Glutamatergic neuron (in vitro differentiated cells): ENCODE results near the gene GPR55. TPM values are rescaled to one million over a fixed set of nuclear protein-coding genes. Genes with fewer than 3 reads are reported as not detected.

Source experiments
- DNase-seq: peaks from one replicate; pipeline ENCODE4 v3.0.0; 2022
- H3K27ac Mint-ChIP-seq: one replicate; pipeline ENCODE4 v1.8.0; 2020; ENCODE audit warnings: mild to moderate bottlenecking, mixed read lengths, inconsistent platforms; ENCODE audit not compliant: unreplicated experiment
- H3K27me3 Mint-ChIP-seq: one replicate; pipeline ENCODE4 v1.8.0; 2020; ENCODE audit warnings: mild to moderate bottlenecking, moderate library complexity, mixed read lengths, inconsistent platforms; ENCODE audit not compliant: unreplicated experiment
- H3K36me3 Mint-ChIP-seq: one replicate; pipeline ENCODE4 v1.8.0; 2020; ENCODE audit warnings: mild to moderate bottlenecking, mixed read lengths, inconsistent platforms; ENCODE audit not compliant: unreplicated experiment
- H3K4me1 Mint-ChIP-seq: one replicate; pipeline ENCODE4 v1.8.0; 2020; ENCODE audit warnings: mild to moderate bottlenecking, low read depth, mixed read lengths, inconsistent platforms; ENCODE audit not compliant: unreplicated experiment
- H3K4me3 Mint-ChIP-seq: one replicate; pipeline ENCODE4 v1.8.0; 2020; ENCODE audit warnings: mild to moderate bottlenecking, mixed read lengths, inconsistent platforms; ENCODE audit not compliant: unreplicated experiment
- H3K9me3 Mint-ChIP-seq: one replicate; pipeline ENCODE4 v1.8.0; 2020; ENCODE audit warnings: mild to moderate bottlenecking, moderate library complexity, mixed read lengths, inconsistent platforms; ENCODE audit not compliant: unreplicated experiment
- total RNA-seq: library from RNA; stranded (reverse); fragmentation: NEBNext Ultra II Directional; extraction: Animal tissue kit (Norgen Biotek cat#: 25700); gene quantifications from one replicate; pipeline ENCODE4 v1.2.1, GENCODE V29; 2021; ENCODE audit not compliant: unreplicated experiment
- TF ChIP-seq, protein P1 (sequence below): fragments of 200-600 bp; sonication (generic); IDR thresholded peaks from one replicate; pipeline ENCODE4 v1.5.0; 2021; ENCODE audit not compliant: partially characterized antibody, unreplicated experiment

The GPR55 gene
- total RNA-seq, 1 donor from 2014 or later, result not detected

DNA sequence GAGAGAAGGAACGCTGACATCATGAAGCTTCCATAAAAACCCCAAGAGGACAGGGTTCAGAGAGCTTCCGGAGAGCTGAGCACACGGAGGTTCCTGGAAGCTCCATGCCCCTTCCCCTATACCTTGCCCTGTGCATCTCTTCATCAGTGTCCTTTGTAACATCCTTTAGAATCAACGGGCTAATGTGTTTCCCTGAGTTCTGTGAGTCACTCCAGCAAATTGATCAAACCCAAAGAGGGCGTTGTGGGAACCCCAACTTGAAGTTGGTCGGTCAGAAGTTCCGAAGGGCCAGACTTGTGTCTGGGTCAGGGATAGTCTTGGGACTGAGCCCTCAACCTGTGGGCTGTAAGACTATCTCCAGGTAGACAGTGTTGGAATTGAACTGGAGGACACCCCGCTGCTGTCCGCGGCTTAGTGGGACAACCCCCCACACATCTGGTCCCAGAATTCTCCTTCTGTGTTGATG is 25.9 kb upstream of the GPR55 start:
- no peaks in the 10 kb centered on the region for H3K9me3 Mint-ChIP-seq
- peaks cover 3% of the 10 kb centered on the region for H3K27me3 Mint-ChIP-seq
- no peak overlapping the region for H3K4me3 Mint-ChIP-seq
- no peak overlapping the region for H3K27ac Mint-ChIP-seq
- DNase-seq, result no peak
- H3K36me3 Mint-ChIP-seq, result no peaks in the 10 kb centered on the region
- no peaks in the 10 kb centered on the region for H3K4me1 Mint-ChIP-seq
- TF ChIP-seq, protein P1, sequence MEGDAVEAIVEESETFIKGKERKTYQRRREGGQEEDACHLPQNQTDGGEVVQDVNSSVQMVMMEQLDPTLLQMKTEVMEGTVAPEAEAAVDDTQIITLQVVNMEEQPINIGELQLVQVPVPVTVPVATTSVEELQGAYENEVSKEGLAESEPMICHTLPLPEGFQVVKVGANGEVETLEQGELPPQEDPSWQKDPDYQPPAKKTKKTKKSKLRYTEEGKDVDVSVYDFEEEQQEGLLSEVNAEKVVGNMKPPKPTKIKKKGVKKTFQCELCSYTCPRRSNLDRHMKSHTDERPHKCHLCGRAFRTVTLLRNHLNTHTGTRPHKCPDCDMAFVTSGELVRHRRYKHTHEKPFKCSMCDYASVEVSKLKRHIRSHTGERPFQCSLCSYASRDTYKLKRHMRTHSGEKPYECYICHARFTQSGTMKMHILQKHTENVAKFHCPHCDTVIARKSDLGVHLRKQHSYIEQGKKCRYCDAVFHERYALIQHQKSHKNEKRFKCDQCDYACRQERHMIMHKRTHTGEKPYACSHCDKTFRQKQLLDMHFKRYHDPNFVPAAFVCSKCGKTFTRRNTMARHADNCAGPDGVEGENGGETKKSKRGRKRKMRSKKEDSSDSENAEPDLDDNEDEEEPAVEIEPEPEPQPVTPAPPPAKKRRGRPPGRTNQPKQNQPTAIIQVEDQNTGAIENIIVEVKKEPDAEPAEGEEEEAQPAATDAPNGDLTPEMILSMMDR, result no peak

- no peak overlapping the region for H3K4me3 Mint-ChIP-seq
- H3K27me3 Mint-ChIP-seq, result peaks cover 4% of the 10 kb centered on the region
- DNase-seq, result no peak
- H3K9me3 Mint-ChIP-seq, result no peaks in the 10 kb centered on the region
- no peaks in the 10 kb centered on the region for H3K4me1 Mint-ChIP-seq
- TF ChIP-seq, protein P1, result no peak
- no peak overlapping the region for H3K27ac Mint-ChIP-seq
- no peaks in the 10 kb centered on the region for H3K36me3 Mint-ChIP-seq
These were observed 25.2 kb upstream of the GPR55 start for GRCh38 chr2:230949966-230950873.

GRCh38 chr2:230947908-230948365 is 22.9 kb upstream of the GPR55 start:
- no peak overlapping the region for H3K4me3 Mint-ChIP-seq

DNA sequence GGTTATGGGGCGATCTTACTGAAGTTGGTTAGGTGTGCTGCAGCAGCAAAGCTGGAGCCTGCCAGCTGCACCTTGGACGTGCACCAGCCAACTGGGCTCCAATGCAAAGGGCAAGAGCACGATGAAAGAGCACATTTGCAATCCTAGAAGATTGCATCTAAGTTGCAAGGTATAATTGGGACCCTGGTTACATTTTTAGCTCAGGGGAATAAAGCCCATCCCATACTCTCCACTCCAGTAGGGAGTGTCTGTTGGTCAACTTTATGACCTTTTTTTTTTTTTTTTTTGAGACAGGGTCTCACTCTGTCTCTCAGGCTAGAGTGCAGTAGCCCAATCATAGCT is 22.2 kb upstream of the GPR55 start:
- DNase-seq, result no peak
- Mint-ChIP-seq H3K27ac (no peak overlapping the region), H3K27me3 (peaks cover 5% of the 10 kb centered on the region), H3K9me3 (no peaks in the 10 kb centered on the region), H3K36me3 (no peaks in the 10 kb centered on the region), H3K4me3 (no peak overlapping the region), H3K4me1 (no peaks in the 10 kb centered on the region)
- TF ChIP-seq, protein P1, result no peak

More at GRCh38 chr2:230947908-230948365, 22.9 kb upstream of the GPR55 start:
- no peaks in the 10 kb centered on the region for H3K9me3 Mint-ChIP-seq
- H3K4me1 Mint-ChIP-seq, result no peaks in the 10 kb centered on the region
- TF ChIP-seq, protein P1, result no peak
- H3K36me3 Mint-ChIP-seq, result no peaks in the 10 kb centered on the region
- no peak overlapping the region for H3K27ac Mint-ChIP-seq
- peaks cover 5% of the 10 kb centered on the region for H3K27me3 Mint-ChIP-seq
- no peak for DNase-seq
